MM.1S (cell line): Measurements from ENCODE around the gene MBP.

Experiments
- DNase-seq: peaks from one replicate; pipeline ENCODE4 v3.0.0-alpha.2; 2015
- H2AFZ ChIP-seq: fragments of 300-600 bp; sonication (generic); 2 replicates; pipeline ENCODE4 v1.6.0; 2016; ENCODE audit warnings: antibody characterized with exemption, low read length
- H3F3A ChIP-seq: fragments of 300-600 bp; sonication (generic); 2 replicates; pipeline ENCODE4 v1.6.1; 2016; ENCODE audit warnings: mild to moderate bottlenecking, antibody characterized with exemption, low read length, moderate library complexity, mixed read lengths; ENCODE audit not compliant: insufficient read depth
- H3K27ac ChIP-seq: fragments of 300-600 bp; sonication (generic); 2 replicates; pipeline ENCODE4 v1.5.1; 2016; ENCODE audit warnings: mild to moderate bottlenecking, low read length
- H3K27me3 ChIP-seq: fragments of 300-600 bp; sonication (generic); replicated peaks from 2 replicates; pipeline ENCODE4 v1.6.0; 2016; ENCODE audit warnings: low read length; ENCODE audit not compliant: insufficient read depth
- H3K36me3 ChIP-seq: fragments of 300-600 bp; sonication (generic); replicated peaks from 2 replicates; pipeline ENCODE4 v1.6.1; 2016; ENCODE audit warnings: mild to moderate bottlenecking, low read length, mixed read lengths; ENCODE audit not compliant: insufficient read depth
- H3K4me1 ChIP-seq: fragments of 300-600 bp; sonication (generic); 2 replicates; pipeline ENCODE4 v1.6.1; 2016; ENCODE audit warnings: low read length, mixed read lengths
- H3K4me2 ChIP-seq: fragments of 300-600 bp; sonication (generic); 2 replicates; pipeline ENCODE4 v1.6.0; 2016; ENCODE audit warnings: low read depth, low read length
- H3K4me3 ChIP-seq: fragments of 300-600 bp; sonication (generic); 2 replicates; pipeline ENCODE4 v1.5.1; 2016; ENCODE audit warnings: low read length, mixed read lengths
- H3K79me2 ChIP-seq: fragments of 300-600 bp; sonication (generic); 2 replicates; pipeline ENCODE4 v1.6.1; 2016; ENCODE audit warnings: mixed run types, low read length, mixed read lengths
- H3K9ac ChIP-seq: fragments of 300-600 bp; sonication (generic); 2 replicates; pipeline ENCODE4 v1.6.1; 2016; ENCODE audit warnings: low read length, mixed read lengths
- H3K9me2 ChIP-seq: fragments of 300-600 bp; sonication (generic); replicated peaks from 2 replicates; pipeline ENCODE4 v1.6.1; 2016; ENCODE audit warnings: mild to moderate bottlenecking, low read length, mixed read lengths; ENCODE audit not compliant: insufficient read depth
- H3K9me3 ChIP-seq: fragments of 300-600 bp; sonication (generic); replicated peaks from 2 replicates; pipeline ENCODE4 v1.6.1; 2016; ENCODE audit warnings: mild to moderate bottlenecking, low read length, mixed read lengths; ENCODE audit not compliant: insufficient read depth
- H4K20me1 ChIP-seq: fragments of 300-600 bp; sonication (generic); 2 replicates; pipeline ENCODE4 v1.6.1; 2016; ENCODE audit warnings: mild to moderate bottlenecking, low read length, moderate library complexity, mixed read lengths; ENCODE audit not compliant: insufficient read depth
- CTCF ChIP-seq: fragments of 300-600 bp; sonication (generic); IDR thresholded peaks from 2 replicates; pipeline ENCODE4 v1.5.1; 2016; ENCODE audit warnings: antibody characterized with exemption, low read length, mixed read lengths
- EZH2 ChIP-seq: fragments of 300-600 bp; sonication (generic); optimal IDR thresholded peaks from 2 replicates; pipeline ENCODE3; 2017; ENCODE audit warnings: low read depth, mild to moderate bottlenecking, antibody characterized with exemption, low read length, mixed read lengths
- EZH2phosphoT487 ChIP-seq: fragments of 300-600 bp; sonication (generic); IDR thresholded peaks from 2 replicates; pipeline ENCODE4 v1.6.1; 2018; ENCODE audit warnings: antibody characterized with exemption, low read length

MBP gene

GRCh38 chr18:77123320-77124231 is 9.0 kb downstream of the MBP start:
- DNase-seq: no peak
- Histone ChIP-seq H3K4me3 (no peak overlapping the region), H3K4me2 (no peak overlapping the region), H3K9me3 (no peaks in the 10 kb centered on the region), H3F3A (no peaks in the 10 kb centered on the region), H3K9me2 (no peaks in the 10 kb centered on the region), H3K9ac (no peak overlapping the region), H3K4me1 (no peaks in the 10 kb centered on the region), H3K79me2 (peaks cover 24% of the 10 kb centered on the region), H3K27ac (no peak overlapping the region), H3K36me3 (no peaks in the 10 kb centered on the region), H3K27me3 (no peaks in the 10 kb centered on the region), H2AFZ (no peak overlapping the region), H4K20me1 (no peaks in the 10 kb centered on the region)
- TF ChIP-seq EZH2: no peak
- no peak for TF ChIP-seq EZH2phosphoT487
- no peak for TF ChIP-seq CTCF

DNA sequence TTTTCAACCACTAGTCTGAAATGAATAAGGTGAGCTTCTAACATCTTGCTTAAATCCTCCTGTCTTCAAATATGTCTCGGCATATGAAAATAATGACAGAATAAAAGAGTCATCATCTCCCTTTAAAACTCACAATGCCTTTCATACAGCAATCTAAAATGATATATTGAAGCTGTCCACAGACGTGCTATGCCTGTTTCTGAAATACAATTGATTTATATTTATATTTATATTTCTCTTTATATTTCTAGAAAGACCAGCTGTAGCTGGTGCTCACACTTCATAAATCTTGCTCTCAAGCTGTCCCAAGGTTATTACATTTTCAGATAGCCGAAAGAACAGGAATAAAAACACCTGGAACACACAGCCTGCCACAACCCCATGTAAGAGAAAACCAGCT is 11.1 kb downstream of the MBP start:
- Histone ChIP-seq H3F3A (no peaks in the 10 kb centered on the region), H3K4me1 (no peaks in the 10 kb centered on the region), H3K9me2 (no peaks in the 10 kb centered on the region), H2AFZ (no peak overlapping the region), H3K9ac (no peak overlapping the region), H3K27ac (no peak overlapping the region), H3K9me3 (no peaks in the 10 kb centered on the region), H3K79me2 (peaks cover 8% of the 10 kb centered on the region), H3K27me3 (no peaks in the 10 kb centered on the region), H4K20me1 (no peaks in the 10 kb centered on the region), H3K4me3 (no peak overlapping the region), H3K36me3 (no peaks in the 10 kb centered on the region), H3K4me2 (no peak overlapping the region)
- TF ChIP-seq CTCF: no peak
- no peak for TF ChIP-seq EZH2
- TF ChIP-seq EZH2phosphoT487: no peak
- DNase-seq: no peak

- Histone ChIP-seq H2AFZ (no peak overlapping the region), H4K20me1 (no peaks in the 10 kb centered on the region), H3K4me1 (no peaks in the 10 kb centered on the region), H3F3A (no peaks in the 10 kb centered on the region), H3K9ac (no peak overlapping the region), H3K36me3 (no peaks in the 10 kb centered on the region), H3K4me3 (no peak overlapping the region), H3K9me2 (no peaks in the 10 kb centered on the region), H3K27ac (no peak overlapping the region), H3K9me3 (no peaks in the 10 kb centered on the region), H3K79me2 (peaks cover 8% of the 10 kb centered on the region), H3K4me2 (no peak overlapping the region), H3K27me3 (no peaks in the 10 kb centered on the region)
- no peak for TF ChIP-seq EZH2phosphoT487
- no peak for TF ChIP-seq EZH2
- no peak for TF ChIP-seq CTCF
- DNase-seq: no peak
Observed at GRCh38 chr18:77119851-77120491, 12.6 kb downstream of the MBP start.
